Measurements from ENCODE around the gene TBC1D8B.

DNA sequence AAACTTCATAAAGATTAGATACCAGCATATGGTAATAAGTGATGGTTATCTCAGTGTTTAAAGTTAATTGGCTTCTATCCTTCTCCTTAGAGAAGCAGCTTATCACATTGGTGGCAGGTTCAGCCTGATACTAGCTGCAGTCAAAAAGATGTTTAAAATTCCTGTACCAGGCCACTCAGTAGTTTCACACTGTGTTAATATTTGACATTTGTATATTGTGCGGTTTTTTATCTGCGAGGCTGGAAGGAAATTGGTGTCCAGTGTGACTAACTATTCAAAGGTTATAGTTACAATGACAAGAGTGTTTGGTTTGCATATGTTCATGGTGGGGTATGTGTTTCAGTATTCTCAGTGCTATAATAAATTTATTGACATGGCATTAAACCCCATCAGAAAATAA lies 27.5 kb upstream of the TBC1D8B start:
- TF ChIP-seq, protein P1, sequence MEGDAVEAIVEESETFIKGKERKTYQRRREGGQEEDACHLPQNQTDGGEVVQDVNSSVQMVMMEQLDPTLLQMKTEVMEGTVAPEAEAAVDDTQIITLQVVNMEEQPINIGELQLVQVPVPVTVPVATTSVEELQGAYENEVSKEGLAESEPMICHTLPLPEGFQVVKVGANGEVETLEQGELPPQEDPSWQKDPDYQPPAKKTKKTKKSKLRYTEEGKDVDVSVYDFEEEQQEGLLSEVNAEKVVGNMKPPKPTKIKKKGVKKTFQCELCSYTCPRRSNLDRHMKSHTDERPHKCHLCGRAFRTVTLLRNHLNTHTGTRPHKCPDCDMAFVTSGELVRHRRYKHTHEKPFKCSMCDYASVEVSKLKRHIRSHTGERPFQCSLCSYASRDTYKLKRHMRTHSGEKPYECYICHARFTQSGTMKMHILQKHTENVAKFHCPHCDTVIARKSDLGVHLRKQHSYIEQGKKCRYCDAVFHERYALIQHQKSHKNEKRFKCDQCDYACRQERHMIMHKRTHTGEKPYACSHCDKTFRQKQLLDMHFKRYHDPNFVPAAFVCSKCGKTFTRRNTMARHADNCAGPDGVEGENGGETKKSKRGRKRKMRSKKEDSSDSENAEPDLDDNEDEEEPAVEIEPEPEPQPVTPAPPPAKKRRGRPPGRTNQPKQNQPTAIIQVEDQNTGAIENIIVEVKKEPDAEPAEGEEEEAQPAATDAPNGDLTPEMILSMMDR (conservative IDR thresholded peaks at IDR 0.05; ENCODE audit: low read length): no peak
- no peak for TF ChIP-seq EZH2phosphoT487 (IDR thresholded peaks at IDR 0.05; ENCODE audit: borderline replicate concordance, low read depth, low read length)

All from OCI-LY7 (cell line).